ENCODE data around the gene COL6A3. TPM values are rescaled to one million over a fixed set of nuclear protein-coding genes. Genes with fewer than 3 reads are reported as not detected.

Gene COL6A3
- total RNA-seq, 4 donors from 2014 or later, result 43.1 to 204 (median 62.4) TPM

- no peak overlapping the region for H3K4me3 ChIP-seq (ENCODE audit: low read depth, poor library complexity, severe bottlenecking)
- no peak for DNase-seq (ENCODE audit: low spot score in 2 of 2)
These were observed 29.3 kb downstream of the COL6A3 start for GRCh38 chr2:237384672-237385020.

DNA sequence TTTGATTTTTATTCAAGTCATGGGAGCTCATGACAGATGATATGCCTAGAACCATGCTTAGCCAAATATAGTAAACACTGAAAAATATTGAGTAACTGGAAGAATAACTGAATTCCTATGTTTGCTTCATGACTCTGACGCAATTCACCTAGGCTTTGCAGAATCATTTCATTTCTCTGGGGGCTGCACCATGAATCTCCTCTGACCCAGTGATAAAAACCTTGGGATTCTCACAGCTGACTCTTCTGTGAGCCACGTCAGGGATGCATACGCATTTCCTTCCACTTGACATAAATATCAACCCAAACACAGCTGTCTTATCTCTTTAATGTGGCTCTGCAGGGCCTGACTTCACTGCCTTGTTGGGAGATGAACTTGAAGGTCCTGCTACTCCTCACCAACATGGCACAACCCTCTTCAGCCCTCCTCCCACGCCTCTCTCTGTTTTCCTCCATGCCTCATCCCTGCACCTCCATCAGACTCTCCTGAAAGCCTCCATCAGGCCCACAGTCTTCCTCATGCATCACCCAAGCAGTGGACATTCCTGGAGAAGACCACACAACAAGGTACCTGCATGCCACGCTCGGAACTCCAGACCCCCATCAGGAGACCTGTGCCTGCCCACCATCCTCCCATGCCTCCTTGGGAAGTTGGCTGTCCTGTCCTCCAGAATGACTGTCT lies 29.8 kb downstream of the COL6A3 start:
- intact Hi-C loops (cut with DNase I; ENCODE audit: low total_unique reads), result no loop called here
- TF ChIP-seq POLR2A (IDR thresholded peaks at IDR 0.05), result no peak
- no peak for TF ChIP-seq CTCF (IDR thresholded peaks at IDR 0.05)
- H3K4me3 ChIP-seq (ENCODE audit: low read depth, poor library complexity, severe bottlenecking), result no peak overlapping the region
- DNase-seq (ENCODE audit: low spot score in 2 of 2), result no peak
- WGBS, 2 donors, result 82 to 91% methylated on average over 6 of the region's 6 CpGs

More at GRCh38 chr2:237384672-237385020, 29.3 kb downstream of the COL6A3 start:
- TF ChIP-seq CTCF (IDR thresholded peaks at IDR 0.05), result no peak
- TF ChIP-seq POLR2A (IDR thresholded peaks at IDR 0.05), result no peak
- intact Hi-C loops (cut with DNase I; ENCODE audit: low total_unique reads), result no loop called here

GRCh38 chr2:237380768-237381167 lies 33.2 kb downstream of the COL6A3 start:
- 86 to 89% methylated on average over 6 of the region's 6 CpGs for WGBS, 2 donors
- H3K4me3 ChIP-seq (ENCODE audit: low read depth, poor library complexity, severe bottlenecking), result no peak overlapping the region
- intact Hi-C loops (cut with DNase I; ENCODE audit: low total_unique reads), result no loop called here
- no peak for TF ChIP-seq POLR2A (IDR thresholded peaks at IDR 0.05)
- no peak for TF ChIP-seq CTCF (IDR thresholded peaks at IDR 0.05)
- DNase-seq (ENCODE audit: low spot score in 2 of 2), result no peak

DNA sequence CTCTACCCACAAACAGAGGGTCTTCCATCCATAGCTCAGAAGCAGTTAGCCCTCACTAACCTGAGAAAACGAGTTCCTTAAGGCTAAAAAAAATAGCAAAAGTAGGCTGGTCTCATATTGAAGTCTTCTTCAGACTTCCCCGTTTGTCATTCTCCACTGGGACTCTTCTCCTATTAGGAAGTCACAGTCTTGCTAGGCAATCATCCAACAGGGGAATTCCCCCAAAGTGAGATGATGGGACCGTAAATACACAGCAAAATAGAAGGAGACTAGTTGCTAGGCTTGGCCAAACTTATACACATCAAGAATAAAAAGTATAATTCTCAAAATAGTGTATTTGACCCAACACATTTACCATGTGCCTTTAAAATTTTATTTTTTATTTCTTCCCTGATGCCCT lies 34.3 kb downstream of the COL6A3 start:
- intact Hi-C loops (cut with DNase I; ENCODE audit: low total_unique reads), result no loop called here
- WGBS, 2 donors, result 39 to 53% methylated on average over 3 of the region's 3 CpGs
- TF ChIP-seq CTCF (IDR thresholded peaks at IDR 0.05) (no peak), POLR2A (IDR thresholded peaks at IDR 0.05) (no peak)
- no peak overlapping the region for H3K4me3 ChIP-seq (ENCODE audit: low read depth, poor library complexity, severe bottlenecking)
- DNase-seq (ENCODE audit: low spot score in 2 of 2), result no peak

GRCh38 chr2:237378650-237379049 lies 35.3 kb downstream of the COL6A3 start:
- intact Hi-C loops (cut with DNase I; ENCODE audit: low total_unique reads), result no loop called here
- 87 to 96% methylated on average over 11 of the region's 11 CpGs for WGBS, 2 donors
- TF ChIP-seq POLR2A (IDR thresholded peaks at IDR 0.05), result no peak
- no peak for TF ChIP-seq CTCF (IDR thresholded peaks at IDR 0.05)
- DNase-seq (ENCODE audit: low spot score in 2 of 2), result no peak
- no peak overlapping the region for H3K4me3 ChIP-seq (ENCODE audit: low read depth, poor library complexity, severe bottlenecking)

Data from lower leg skin (tissue), 4 donors.